ENCODE results near the gene FAAP100. TPM values are rescaled to one million over a fixed set of nuclear protein-coding genes. Genes with fewer than 3 reads are reported as not detected.

The FAAP100 gene
- polyA plus RNA-seq, 1 donor (not counting 4 experiments of a cell fraction or from before 2014, with no cell fraction given): 3.8 TPM

GRCh38 chr17:81570964-81571363, 18.8 kb upstream of the FAAP100 start:
- Histone ChIP-seq H3K4me3 (ENCODE audit: control insufficient read depth in 2 of 3, extremely low read depth in 1 of 3, insufficient read depth in 2 of 3, low read depth in 1 of 3, low read length in 3 of 3) (no peak overlapping the region), H3K4me2 (ENCODE audit: control insufficient read depth, extremely low read depth, insufficient read depth, low read depth, low read length) (no peak overlapping the region), H3K79me2 (ENCODE audit: control insufficient read depth, insufficient read depth, low read length) (peaks cover 5% of the 10 kb centered on the region), H4K20me1 (ENCODE audit: control insufficient read depth, extremely low read depth, insufficient read depth, low read length) (peaks cover 3% of the 10 kb centered on the region), H3K9me3 (ENCODE audit: control insufficient read depth, low read depth, low read length) (no peaks in the 10 kb centered on the region), H3K27ac (ENCODE audit: control insufficient read depth, insufficient read depth, low read length) (no peak overlapping the region), H3K9me1 (ENCODE audit: control insufficient read depth, extremely low read depth, insufficient read depth, low read length) (peaks cover 2% of the 10 kb centered on the region), H3K9ac (ENCODE audit: control insufficient read depth, extremely low read depth, insufficient read depth, low read length) (no peak overlapping the region), H2AFZ (ENCODE audit: control insufficient read depth, low read length) (no peak overlapping the region), H3K4me1 (ENCODE audit: control insufficient read depth, extremely low read depth, insufficient read depth, low read length) (peaks cover 29% of the 10 kb centered on the region), H3K36me3 (ENCODE audit: control insufficient read depth in 2 of 2, extremely low read depth in 1 of 2, insufficient read depth in 2 of 2, low read length in 2 of 2) (peaks cover 46 to 47% of the 10 kb centered on the region in 2 experiments), H3K27me3 (ENCODE audit: control insufficient read depth, extremely low read depth, insufficient read depth, low read length) (no peaks in the 10 kb centered on the region)
- DNase-seq (ENCODE audit: low read depth, low spot score): no peak
- TF ChIP-seq EZH2 (IDR thresholded peaks at IDR 0.05; ENCODE audit: low read length) (no peak), CTCF (optimal IDR thresholded peaks at IDR 0.05 in 1 of 3, IDR thresholded peaks at IDR 0.05 in 1 of 3, conservative IDR thresholded peaks at IDR 0.05 in 1 of 3; ENCODE audit: extremely low read depth in 1 of 3, insufficient read depth in 2 of 3, low read length in 3 of 3) (no peak)
- dilution Hi-C loops (cut with MboI; ENCODE audit: extremely low pct_ligation_motif_present, low sequenced_read_pairs): no loop called here
- no peak for FAIRE-seq

DNA sequence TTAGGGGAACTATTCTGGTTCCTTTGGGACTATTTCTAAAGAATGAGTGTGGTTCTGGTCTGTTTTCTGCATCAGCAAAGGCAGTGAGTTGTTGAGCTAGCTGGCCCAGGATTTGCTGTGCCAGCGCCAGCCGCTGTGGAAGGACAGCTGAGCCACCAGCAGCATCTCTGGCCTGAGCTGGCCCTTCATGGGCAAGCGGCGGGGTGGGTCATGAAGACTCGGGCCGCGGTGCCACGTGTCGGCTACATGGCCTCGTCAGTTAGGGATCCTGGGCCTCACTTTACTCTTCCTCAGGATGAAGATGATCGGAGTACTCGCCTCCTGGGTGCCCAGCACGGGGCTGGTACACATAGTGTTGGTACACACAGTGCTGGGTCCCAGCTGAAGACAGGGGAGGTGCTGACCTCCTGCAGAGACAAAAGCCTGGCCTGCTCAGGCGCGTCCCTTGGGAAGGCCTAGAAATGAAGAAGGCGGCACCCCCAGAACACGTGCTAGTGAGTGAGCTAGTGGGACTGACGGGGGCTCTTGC, 17.9 kb upstream of the FAAP100 start:
- Histone ChIP-seq H3K27ac (ENCODE audit: control insufficient read depth, insufficient read depth, low read length) (no peak overlapping the region), H2AFZ (ENCODE audit: control insufficient read depth, low read length) (no peak overlapping the region), H4K20me1 (ENCODE audit: control insufficient read depth, extremely low read depth, insufficient read depth, low read length) (peaks cover 3% of the 10 kb centered on the region), H3K4me3 (ENCODE audit: control insufficient read depth in 2 of 3, extremely low read depth in 1 of 3, insufficient read depth in 2 of 3, low read depth in 1 of 3, low read length in 3 of 3) (no peak overlapping the region), H3K9me1 (ENCODE audit: control insufficient read depth, extremely low read depth, insufficient read depth, low read length) (peaks cover 2% of the 10 kb centered on the region), H3K9me3 (ENCODE audit: control insufficient read depth, low read depth, low read length) (no peaks in the 10 kb centered on the region), H3K4me2 (ENCODE audit: control insufficient read depth, extremely low read depth, insufficient read depth, low read depth, low read length) (no peak overlapping the region), H3K36me3 (ENCODE audit: control insufficient read depth in 2 of 2, extremely low read depth in 1 of 2, insufficient read depth in 2 of 2, low read length in 2 of 2) (peaks cover 39 to 50% of the 10 kb centered on the region in 2 experiments), H3K27me3 (ENCODE audit: control insufficient read depth, extremely low read depth, insufficient read depth, low read length) (no peaks in the 10 kb centered on the region), H3K4me1 (ENCODE audit: control insufficient read depth, extremely low read depth, insufficient read depth, low read length) (peaks cover 31% of the 10 kb centered on the region), H3K79me2 (ENCODE audit: control insufficient read depth, insufficient read depth, low read length) (peaks cover 2% of the 10 kb centered on the region), H3K9ac (ENCODE audit: control insufficient read depth, extremely low read depth, insufficient read depth, low read length) (no peak overlapping the region)
- DNase-seq (ENCODE audit: low read depth, low spot score): no peak
- no peak for FAIRE-seq
- no peak for TF ChIP-seq CTCF (optimal IDR thresholded peaks at IDR 0.05 in 1 of 3, IDR thresholded peaks at IDR 0.05 in 1 of 3, conservative IDR thresholded peaks at IDR 0.05 in 1 of 3; ENCODE audit: extremely low read depth in 1 of 3, insufficient read depth in 2 of 3, low read length in 3 of 3)
- TF ChIP-seq EZH2 (IDR thresholded peaks at IDR 0.05; ENCODE audit: low read length): no peak
- dilution Hi-C loops (cut with MboI; ENCODE audit: extremely low pct_ligation_motif_present, low sequenced_read_pairs): no loop called here
